GM19463 (cell line): Measurements from ENCODE around the gene RANBP17.
A peak's percentile ranks its signal among the peaks of the same experiment; 100 is the strongest.
"Not testable (repeated sequence)": the region's sequence is repeated elsewhere in the genome, so short reads cannot be mapped to it uniquely, and the experiment has no call there.

Experiments
- ATAC-seq: cut with Tn5 transposase; IDR thresholded peaks from one replicate; pipeline ENCODE4 v1.9.1; 2021; ENCODE audit warnings: mild to moderate bottlenecking, moderate library complexity; ENCODE audit not compliant: unreplicated experiment

The RANBP17 gene

DNA sequence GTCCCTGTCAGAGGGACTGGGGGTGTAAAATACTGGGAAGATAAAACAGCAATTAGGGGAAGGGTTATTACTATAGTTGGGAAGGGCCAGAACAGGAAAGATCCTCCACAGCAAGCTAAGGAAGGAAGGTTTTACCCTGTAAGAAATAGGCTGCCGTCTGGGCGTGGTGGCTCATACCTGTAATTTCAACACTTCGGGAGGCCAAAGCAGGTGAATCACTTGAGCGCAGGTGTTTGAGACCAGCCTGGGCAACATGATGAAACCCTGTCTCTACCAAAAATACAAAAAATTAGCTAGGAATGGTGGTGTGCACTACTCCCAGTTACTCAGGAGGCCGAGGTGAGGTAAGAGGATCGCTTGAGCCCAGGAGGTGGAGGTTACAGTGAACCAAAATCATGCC, 282.1 kb downstream of the RANBP17 start:
- ATAC-seq, result no peak

DNA sequence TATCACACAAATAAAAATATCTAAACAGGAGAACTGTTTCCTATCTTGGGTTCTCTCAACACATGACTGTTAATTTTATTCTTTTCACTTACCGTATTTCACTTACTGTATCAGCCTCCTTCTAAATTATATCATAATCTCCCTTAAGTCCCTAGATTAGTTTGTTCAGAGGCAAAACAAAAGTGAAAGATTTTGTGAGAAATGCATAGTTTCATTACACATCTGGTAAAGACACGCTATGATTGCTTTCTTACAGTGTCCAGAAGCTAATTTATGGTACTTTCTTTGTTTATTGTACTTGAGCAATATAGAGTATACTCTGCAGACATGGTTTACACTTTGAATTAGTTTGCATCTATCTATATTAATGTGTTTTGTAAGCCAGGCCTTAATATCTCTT, 287.5 kb downstream of the RANBP17 start:
- peak; percentile 56 for ATAC-seq

DNA sequence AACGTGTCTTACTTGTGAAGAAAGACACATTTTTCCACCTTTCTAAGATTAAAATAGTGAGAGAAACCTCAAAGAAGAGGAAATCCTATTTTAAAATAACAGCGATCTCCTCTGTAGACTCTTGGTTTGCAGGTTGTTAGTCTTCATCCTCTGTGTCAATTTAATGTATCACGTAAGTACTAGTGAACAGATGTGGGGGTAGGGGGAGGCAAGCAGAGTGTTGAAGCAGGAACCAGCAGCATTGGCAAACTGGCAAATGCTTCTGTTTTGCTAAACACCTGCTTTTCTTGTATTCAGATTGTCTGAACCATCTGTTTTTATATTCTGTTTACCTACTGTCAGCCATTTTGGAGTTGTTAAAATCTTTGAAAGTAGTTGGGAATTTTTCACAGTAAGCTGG, 288.0 kb downstream of the RANBP17 start:
- ATAC-seq, result no peak

DNA sequence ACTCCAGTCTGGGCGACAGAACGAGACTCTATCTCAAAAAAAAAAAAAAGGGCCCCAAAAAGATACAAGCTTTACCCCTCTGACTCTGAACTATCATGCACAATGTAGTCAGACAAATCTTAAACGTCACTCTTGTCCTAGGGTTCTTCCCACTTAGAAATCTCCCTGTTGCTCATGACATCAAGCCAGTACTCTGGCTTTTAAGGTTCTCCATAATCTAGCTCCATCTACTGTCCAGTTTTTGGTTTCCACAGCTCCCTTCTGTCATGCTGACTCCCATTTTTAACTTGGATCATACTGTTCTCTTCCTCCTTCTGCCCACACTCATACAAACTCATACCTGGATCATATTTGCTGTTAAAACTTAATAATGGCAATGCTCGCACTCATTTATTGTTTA, 290.6 kb downstream of the RANBP17 start:
- no peak for ATAC-seq

DNA sequence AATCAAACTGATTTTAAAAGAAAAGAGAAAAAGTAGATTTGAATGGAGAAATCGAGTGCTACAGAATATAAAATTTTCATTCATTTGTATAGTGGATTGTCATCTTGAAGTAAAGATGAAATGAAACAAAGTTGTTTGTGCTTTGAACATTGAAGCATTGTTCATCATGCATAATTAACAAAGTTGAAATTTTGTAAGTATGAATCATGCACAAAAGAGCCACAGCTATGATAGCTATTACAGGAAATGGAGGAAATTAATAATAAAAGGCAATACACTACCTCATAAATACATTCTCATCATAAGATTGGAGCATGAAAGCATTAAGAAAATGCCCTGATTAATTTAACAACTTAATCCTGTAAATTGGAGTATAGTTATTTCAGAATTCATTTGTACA, 293.8 kb downstream of the RANBP17 start:
- ATAC-seq, result no peak

DNA sequence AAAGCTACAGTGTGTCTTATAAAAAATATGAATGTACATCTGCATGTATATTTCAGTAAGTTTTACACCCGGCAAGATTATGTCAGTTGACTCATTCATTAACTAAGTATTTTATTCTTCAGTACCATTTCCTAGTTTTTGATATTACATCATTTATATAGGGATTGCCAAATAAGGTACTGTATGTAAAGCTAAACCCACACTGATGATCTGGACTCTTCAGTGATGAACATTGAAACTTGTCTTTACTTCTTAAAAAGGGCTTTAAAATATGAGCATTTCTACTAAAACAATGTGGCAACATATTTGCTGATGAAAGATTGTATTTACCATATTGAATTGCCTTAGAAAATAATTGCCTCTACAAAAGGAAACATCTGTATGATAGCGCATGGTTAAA, 295.5 kb downstream of the RANBP17 start:
- ATAC-seq, result no peak

DNA sequence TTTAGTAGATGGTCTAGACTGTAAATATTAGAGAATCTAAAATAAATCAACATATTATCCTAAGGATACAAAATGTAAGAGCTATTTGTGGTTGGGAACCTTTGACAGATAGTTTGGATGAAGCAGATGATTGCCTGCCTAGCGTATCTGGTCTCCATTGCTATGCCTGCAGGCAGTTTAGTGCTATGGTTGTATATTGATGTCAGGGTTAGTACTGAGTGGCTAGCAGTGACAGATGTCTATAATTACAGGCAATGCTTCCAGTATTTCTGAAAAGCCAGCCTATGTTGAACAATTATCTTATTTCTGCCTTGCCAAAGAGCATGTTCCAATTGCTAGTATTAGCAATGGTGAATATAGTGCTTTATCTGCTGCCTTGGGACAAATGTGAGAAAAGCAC, 296.0 kb downstream of the RANBP17 start:
- ATAC-seq, result no peak

DNA sequence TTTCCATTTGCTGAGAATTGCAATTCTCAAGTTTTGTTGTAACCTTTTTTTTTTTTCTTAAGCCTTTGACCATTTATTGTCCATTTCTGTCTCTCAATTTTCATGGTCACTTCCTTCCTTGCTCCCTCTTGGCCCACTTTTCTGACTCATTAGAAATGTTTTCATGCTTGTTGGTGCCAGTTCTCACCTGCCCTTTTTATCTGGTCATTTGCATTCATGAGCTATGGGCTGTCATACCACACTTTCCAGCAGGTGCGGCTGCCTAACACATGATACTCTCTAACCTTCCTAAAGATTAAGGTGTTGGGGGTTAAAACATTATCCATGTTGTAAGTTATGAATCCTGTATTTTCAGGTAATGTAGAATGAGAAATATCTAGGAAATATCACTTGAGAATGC, 296.8 kb downstream of the RANBP17 start:
- no peak for ATAC-seq

DNA sequence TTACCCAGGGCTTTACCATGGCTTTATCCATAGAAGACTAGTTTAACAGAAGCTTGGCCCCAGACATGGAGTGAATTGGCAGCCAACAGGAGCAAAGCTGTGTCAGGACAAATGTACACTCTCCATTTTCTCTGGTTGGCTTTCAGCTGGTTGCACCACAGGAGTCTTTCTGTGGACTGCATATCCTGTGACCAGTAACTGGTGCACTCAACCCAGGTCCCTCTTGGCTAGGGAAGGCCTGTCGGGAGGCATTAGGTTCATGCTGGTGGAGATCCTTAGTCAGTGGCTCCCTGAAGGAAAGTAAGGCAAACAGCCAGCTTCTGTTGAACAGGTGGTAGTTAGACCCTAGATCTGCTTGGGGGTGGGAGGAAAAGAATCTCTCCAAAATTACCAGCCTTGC, 300.3 kb downstream of the RANBP17 start:
- no peak for ATAC-seq

DNA sequence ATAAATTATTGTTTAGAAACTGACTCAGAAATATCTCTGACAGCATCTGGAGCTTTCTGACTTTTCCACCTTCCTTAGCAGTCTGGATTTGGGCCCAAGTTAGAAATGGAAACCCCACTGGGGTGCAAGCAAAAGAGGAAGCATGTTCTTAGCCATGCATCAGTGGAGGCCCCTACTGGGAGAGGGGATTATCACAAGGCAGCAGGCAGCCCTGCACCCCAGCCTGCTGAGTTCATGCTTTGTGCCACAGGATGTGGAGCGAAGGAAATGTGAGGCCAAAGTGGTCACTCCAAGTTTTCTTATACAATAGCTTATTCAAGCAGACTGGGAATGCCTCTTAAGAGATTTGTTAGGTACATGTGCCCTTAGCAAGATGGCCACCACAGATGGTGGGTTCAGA, 300.8 kb downstream of the RANBP17 start:
- peak; percentile 67 for ATAC-seq

DNA sequence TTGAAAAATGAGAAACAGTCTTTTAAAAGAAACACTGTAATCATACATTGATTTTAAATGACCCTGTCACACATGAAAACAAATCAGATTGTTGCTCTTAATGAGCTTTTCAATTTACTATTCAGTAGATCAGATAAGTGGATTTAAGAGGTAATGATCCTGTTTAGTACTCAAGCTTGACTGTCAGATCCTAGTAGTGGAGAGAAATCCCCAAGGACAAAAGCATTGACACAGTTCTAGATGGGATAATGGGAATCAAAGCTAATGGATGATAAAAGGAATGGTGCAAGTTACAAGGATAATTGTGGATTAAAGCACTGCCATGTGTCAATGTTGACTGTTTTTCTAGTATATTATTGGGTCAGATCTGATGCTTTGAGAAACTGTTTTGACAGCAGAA, 304.9 kb downstream of the RANBP17 start:
- ATAC-seq, result no peak

DNA sequence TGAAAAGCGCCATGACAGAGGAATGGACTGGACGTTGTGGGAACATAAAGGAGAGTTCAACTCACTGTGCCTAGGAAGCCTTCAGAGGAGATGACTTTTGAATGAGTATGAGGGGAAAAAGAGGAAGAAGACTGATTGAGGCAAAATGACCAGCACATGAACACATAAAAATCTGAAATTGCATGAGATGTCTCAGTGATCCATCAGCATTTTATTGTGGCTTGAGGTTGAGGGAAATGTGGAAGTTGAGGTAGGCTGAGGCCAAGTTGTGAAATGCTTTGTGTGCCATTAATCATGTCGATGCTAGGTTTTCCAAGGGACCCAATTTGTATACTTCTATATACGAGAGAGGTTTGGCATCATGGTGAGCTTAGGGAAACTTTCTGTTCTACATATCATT, 306.4 kb downstream of the RANBP17 start:
- ATAC-seq, result no peak

DNA sequence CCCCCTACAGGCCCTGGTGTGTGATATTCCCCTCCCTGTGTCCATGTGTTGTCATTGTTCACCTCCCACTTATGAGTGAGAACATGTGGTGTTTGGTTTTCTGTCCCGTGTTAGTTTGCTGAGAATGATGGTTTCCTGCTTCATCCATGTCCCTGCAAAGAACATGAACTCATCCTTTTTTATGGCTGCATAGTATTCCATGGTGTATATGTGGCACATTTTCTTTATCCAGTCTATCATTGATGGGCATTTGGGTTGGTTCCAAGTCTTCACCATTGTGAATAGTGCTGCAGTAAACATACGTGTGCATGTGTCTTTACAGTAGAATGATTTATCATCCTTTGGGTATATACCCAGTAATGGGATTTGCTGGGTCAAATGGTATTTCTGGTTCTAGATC, 313.1 kb downstream of the RANBP17 start:
- ATAC-seq, result not testable (repeated sequence)

DNA sequence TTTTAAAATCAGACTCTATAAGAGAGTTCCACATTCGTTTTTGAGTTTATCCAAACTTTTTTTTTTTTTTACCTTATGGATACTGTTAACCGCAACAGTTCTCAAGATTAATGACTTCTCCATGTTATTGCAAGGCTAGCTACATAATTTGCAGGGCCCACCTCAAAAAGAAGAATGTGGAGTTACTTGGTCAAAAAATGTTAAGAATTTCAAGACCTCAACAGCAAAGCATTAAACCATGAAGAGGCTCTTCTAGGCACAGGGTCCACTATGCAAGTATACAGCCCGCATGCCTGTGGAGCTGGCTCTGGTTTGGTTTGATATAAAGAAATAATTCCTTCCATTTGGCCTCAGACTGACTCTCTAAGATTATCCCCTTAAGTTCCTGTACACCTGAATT, 313.9 kb downstream of the RANBP17 start:
- ATAC-seq, result no peak

DNA sequence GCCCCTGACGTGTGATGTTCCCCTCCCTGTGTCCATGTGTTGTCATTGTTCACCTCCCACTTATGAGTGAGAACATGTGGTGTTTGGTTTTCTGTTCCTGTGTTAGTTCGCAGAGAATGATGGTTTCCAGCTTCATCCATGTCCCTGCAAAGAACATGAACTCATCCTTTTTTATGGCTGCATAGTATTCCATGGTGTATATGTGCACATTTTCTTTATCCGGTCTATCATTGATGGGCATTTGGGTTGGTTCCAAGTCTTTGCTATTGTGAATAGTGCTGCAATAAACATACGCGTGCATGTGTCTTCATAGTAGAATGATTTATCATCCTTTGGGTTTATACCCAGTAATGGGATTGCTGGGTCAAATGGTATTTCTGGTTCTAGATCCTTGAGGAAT, 316.4 kb downstream of the RANBP17 start:
- not testable (repeated sequence) for ATAC-seq

DNA sequence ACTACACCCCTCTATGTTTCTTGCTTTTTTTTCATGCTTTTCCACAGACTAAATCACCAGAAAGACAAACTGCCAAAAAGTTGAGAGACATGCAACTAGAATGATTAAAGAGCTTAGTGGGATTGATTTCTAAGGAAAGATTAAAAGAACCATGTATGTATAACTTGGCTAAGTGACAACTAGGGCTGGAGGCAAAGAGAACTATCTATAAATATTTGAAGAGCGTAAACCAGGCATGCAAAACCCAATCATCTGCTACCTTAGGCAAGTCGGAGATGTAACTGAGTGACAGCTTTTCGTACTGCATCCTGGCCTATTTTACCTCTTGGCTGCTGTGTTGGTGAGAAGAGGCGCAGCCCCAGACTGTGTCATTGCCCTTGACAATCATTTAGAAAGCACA, 326.2 kb downstream of the RANBP17 start:
- ATAC-seq, result no peak

DNA sequence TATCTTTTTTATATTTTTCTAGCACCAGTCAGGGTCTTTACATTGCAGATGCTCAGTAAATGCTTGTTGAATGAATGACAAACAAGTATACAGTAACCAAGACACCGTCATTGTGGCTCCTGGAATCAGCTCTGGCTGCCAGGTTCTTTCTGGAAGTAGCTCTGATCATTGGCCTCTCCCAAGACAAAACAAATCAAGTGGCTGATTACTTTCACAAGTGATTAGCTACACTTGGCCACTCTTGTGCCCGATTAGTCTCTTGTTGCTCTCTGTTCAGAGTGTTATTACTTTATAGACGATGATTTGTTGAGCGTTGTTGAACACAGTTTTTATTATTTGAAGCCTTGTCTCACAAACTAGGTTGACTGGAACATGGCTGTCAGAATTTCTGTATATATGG, 327.6 kb downstream of the RANBP17 start:
- no peak for ATAC-seq

DNA sequence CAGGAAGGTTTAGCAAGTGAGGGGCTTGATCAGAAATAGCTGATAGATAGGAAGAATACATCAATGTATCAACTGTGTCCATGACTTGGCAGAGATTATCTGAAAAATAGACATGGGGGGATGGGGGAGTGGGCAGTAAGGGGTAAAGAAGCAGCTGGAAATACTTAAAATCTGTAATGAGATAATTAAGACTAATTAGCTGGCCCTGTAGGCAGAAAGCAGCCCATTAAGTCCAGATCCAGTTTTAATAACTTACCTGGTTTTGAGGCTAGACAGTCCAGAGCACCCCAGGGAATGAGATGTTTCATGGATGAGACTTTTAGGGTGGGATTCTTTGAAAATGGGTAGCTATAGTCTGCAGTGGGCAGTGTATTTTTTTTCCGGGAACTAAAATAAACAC, 330.3 kb downstream of the RANBP17 start:
- no peak for ATAC-seq

DNA sequence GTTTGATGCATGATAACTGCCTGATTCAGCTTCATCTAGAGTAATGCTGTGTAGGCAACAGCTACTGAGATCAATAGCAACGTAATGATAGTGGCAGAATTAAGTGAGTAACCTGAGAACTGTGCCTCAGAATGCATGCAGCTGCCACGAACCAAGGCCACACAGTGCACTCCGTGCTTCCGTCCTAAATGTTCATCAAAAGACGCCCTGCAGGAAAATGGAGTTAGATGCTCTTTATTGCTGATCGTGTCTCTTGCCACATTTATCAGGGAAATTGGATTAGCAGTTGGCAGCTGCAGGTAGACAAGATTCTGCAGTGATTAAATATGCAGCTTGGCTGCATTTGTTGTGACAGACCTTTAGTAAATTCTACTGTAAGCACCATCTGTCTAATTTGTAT, 339.5 kb downstream of the RANBP17 start:
- ATAC-seq, result no peak

DNA sequence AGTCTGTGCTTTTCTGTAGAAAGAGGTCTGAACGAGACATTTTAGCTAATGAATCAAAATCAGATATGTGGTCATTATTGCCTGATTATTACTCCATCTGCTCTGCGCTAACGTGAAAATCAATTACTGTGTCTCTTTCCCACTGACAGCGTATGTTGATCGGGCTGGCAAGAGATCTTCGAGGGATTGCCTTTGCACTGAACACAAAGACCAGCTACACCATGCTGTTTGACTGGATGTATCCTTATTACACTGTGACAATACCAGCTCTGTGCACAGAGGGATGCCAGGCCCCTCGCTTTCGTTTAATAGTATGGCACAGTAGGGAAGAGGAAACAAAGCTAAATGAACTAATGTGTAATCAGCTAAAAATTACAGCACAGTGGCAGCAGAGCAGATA, 343.6 kb downstream of the RANBP17 start:
- no peak for ATAC-seq

DNA sequence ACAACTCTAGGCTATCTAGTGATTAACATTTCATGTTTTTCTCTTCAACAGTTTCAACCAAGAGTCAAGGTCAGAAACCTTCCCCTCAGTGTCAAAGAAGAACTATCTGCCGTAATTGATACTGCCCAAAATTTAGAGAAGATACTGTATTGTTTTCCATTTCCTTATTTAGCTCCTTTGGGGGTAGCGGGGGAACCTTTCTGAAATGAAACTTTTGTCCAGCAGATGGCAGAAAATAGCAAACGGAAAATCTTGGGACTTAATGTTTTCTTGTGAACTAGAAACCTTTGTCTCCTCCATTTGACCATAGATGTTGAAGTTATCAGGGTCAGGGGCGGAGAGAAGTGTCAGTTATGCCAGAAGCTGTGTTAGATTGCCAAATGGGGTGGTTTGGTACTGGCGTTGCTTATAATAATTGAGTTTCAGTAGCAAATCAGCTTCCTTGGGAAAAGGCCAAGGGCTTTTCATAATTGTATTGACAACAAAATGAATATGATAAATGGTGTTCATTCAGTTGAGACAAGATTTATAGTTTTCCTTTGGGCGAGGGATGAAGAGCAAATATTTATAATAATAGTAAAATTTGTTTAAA, 345.5 kb downstream of the RANBP17 start:
- ATAC-seq, result no peak

DNA sequence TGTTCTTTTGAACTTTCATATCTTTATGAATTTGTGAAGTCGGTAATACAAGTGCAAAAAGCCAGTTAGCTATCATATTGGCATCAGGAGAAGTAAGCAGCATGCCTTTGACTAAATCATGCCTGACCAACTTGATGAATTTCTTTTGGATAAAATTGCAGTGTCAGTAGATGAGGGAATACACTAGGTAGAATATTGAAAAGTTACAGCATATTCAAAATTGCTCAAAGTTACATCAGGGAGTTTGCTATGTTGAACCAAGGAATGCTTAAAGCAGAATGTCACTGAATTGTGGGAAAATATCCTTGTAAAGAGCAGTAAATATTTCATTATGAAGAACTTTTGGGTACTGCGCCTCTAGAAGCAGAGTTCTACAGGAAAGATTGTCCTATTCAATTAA, 360.1 kb downstream of the RANBP17 start:
- no peak for ATAC-seq

DNA sequence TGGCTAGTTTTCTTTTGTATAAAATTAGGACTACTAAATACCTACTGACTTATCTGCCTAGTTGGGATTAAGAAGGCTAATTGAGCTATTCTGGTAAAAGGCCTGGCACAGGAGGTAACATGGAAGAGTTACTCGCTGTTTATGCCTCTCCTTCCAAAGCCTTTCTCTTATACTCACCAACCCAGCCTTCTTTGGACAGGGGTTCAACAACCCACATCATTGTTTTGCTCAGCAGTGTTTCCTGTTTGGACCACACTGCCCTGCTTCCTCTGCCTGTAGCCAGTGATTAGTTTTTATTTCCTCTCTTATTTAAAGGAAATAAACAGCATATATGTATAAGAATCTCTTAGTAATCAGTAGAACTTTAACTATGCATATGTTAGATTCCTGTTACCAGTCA, 362.1 kb downstream of the RANBP17 start:
- ATAC-seq, result no peak
